Daoy (cell line): ENCODE measurements around the gene GRIK2. TPM values are rescaled to one million over a fixed set of nuclear protein-coding genes. Genes with fewer than 3 reads are reported as not detected.

Source experiments
- DNase-seq: peaks from one replicate; pipeline ENCODE4 v3.0.0-alpha.2; 2015; ENCODE audit warnings: low read depth
- total RNA-seq: library from RNA; depleted of rRNA; stranded (reverse); fragments of >200 nt; shearing (Covaris generic); gene quantifications from 2 replicates; pipeline ENCODE4 v1.2.3, GENCODE V29; 2014

The GRIK2 gene
- total RNA-seq, 1 experiment from 2014 or later: not detected

GRCh38 chr6:101454106-101454676 is 60.7 kb downstream of the GRIK2 start:
- DNase-seq: no peak

GRCh38 chr6:101458336-101458735 is 64.8 kb downstream of the GRIK2 start:
- DNase-seq: no peak

DNA sequence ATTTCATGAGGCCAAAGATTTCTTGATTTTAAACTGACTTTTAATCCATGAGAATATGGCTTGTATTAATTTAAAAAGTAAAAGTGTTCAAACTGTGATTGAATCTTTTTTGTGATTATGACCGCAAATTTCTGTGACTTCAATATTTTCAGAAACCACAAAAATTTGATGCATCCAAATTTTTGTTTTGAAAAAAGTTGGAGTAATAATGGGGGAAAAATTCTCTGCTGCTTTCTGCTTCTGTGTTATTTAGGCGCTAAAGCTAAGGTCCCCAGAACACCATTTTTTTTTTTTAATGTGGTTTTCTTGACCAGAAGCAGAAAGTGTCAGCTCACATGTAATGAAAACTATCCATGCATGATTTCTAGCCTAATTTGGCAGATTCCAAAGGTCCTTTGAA is 65.3 kb downstream of the GRIK2 start:
- no peak for DNase-seq

- no peak for DNase-seq
These were observed 69.1 kb downstream of the GRIK2 start for GRCh38 chr6:101462576-101462975.

DNA sequence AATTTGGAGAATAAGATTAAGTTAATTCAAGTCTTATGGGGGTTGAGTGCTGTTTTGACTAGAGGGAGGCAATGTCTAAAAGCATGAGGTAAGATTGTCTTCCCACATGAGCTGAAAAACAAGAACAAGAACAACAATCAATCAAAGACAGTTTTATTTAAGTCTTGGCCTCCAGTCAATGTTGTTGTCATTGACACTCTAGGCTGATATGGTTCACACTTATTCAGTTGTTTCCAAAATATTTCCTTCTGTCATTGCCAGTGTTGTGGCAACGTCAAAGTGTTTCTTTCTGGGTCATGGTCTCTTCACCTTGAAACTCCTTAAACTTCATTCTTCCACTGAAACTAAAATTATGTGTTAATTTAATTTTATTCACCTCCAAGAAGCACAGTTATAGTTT is 72.4 kb downstream of the GRIK2 start:
- no peak for DNase-seq

- DNase-seq: no peak
These were observed 83.9 kb downstream of the GRIK2 start for GRCh38 chr6:101477436-101477835.

DNA sequence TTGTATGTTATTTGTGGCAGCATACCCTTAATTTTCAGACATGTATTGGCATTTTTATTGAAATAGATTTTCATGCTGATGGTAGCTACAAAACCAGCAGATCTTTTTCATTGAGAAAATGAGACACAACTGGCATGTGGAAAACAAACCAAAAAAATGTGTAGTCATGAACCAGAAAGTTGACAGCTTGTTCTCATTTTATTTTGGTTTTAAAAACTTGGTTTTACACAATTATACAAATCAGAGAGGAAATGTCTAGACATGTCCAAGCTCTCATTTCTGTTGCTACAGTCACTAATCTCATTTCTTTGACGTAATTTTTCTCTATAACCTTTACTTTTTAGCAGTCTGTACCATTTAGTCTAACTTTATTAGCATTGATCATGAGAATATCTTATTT is 85.4 kb downstream of the GRIK2 start:
- no peak for DNase-seq

DNA sequence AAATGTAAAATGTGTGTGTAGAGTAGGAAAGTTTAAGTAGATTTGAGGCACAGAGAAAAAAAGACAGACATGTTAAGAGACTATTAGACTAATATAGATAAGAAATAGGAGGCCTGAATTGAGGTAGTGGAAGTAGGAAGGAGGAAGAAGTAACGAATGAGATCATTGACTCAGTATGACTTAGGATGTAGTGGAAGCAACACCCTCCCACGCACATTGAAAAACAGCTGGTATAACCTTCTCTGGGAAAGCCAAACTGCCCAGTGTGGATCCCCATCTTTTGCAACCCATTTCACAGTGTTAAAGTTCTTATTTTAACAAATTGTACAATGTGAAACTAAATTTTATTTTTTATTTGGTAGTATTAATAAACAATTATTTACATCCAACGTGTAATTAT is 89.1 kb downstream of the GRIK2 start:
- DNase-seq: no peak

GRCh38 chr6:101484781-101485180 is 91.3 kb downstream of the GRIK2 start:
- DNase-seq: no peak

GRCh38 chr6:101486124-101486523 is 92.6 kb downstream of the GRIK2 start:
- DNase-seq: no peak

- DNase-seq: no peak
These were observed 93.2 kb downstream of the GRIK2 start for GRCh38 chr6:101486726-101487125.

DNA sequence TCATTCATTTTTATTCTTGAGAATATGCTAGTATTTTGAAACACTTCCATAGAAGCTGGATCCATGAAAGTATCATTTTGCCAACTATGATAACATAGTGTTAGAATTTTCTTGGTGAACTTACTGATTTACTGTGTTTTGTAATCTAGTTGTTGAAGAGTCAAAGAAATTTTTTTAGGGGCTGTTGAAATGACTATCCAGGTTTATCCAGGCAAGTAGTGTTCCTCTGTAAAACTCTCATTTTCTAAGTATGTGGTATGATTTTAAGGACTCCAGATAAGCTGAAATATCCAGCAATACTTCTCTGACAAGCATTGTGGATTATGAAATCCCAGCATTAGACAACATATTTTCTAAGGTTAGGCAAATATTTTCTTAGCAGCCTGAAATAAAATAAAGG is 95.9 kb downstream of the GRIK2 start:
- no peak for DNase-seq

DNA sequence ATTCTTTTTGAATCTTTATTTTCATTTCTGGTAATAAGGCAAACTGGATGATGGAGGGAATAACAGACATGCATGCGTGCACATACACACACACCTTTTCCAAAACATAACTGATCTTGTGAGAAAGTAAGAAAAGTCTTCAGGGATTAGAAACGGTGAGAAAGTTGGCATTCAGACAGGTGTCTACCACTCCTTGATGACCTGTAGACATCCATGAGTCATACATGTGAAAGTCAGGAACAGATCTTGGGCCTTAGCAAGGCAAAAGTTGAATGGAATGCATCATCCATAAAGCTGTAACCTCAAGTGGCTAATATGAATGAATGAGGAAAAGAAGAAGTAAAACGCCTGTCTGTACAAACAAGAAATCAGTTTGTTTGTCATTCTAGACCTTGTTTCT is 97.3 kb downstream of the GRIK2 start:
- DNase-seq: no peak

GRCh38 chr6:101502818-101503217 is 109.3 kb downstream of the GRIK2 start:
- DNase-seq: no peak

- DNase-seq: no peak
These were observed 116.0 kb downstream of the GRIK2 start for GRCh38 chr6:101509536-101509935.

- DNase-seq: no peak
These were observed 119.7 kb downstream of the GRIK2 start for GRCh38 chr6:101513181-101513580.

DNA sequence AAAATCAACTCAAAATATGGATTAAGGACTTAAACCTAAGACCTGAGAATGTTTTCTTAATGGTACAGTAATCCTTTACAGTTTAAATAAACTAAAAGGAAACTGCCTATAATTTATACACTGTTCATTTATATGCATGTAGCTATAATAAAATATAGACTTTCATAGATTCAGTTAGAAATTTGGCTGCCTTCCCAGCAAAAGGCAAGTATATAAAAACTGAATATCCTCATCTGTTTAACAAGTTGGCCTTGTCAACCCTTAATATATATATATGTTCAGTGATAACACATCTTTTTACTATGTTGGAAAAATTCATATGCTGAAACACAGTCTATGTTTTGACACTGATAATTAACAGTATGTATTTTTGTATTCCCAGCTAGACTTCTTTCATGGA is 123.1 kb downstream of the GRIK2 start:
- DNase-seq: no peak

GRCh38 chr6:101517632-101518031 is 124.1 kb downstream of the GRIK2 start:
- DNase-seq: no peak

DNA sequence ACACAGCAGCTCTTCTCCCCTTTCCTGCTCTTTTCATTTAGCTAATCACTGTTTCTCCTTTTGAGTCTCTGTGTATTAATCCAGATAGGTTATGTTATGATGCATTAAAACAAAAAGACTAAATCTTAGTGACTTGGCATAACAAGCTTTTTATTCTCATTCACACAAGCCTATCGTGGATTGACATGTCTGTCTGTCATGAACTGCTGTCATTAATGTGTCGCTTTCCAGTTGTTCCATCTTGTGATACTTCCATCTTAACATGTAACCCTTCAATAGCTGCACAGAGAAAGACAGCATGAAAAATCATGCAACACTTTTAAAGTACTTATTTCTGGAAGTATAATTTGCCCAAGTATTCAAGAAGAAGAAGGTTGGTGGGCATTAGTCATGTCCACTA is 128.7 kb downstream of the GRIK2 start:
- DNase-seq: no peak

DNA sequence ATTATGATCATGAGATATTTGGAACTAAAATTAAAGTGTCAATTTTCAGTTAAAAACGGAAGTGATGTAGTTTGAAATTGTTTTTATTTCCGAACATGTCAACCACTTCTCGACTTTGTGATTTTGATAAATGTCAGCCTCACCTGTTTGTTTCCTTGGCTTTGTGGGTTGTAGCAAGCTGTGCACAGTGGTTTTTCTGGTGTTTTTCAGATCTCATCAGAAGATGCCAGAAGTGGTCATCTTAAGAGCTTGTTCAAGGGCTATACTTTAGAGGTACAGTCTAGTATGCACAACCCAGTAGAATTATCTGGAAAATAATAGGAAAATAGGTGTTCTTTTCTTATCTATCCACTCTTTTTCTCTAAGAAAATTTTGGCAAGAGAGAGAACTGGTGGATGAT is 134.0 kb downstream of the GRIK2 start:
- no peak for DNase-seq

GRCh38 chr6:101528801-101529200 is 135.3 kb downstream of the GRIK2 start:
- DNase-seq: no peak

DNA sequence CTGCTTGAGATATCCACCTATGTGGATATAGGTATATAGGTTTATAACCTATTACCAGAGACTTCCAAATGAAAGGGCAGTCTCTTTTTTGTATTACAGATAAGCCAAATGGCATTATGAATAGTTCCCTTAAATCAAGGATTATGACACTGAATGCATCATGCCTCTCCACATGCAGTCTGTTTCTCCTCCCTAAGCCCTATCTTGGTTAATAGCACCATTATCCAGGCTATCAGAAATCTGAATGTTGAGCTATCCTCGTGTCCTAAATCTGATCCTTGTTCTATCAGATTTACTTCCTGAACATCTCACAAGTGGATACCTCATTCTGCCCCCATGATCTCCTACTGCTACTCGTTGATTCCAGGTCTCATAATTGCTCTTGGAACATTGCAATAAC is 138.0 kb downstream of the GRIK2 start:
- DNase-seq: no peak

- no peak for DNase-seq
These were observed 140.9 kb downstream of the GRIK2 start for GRCh38 chr6:101534386-101534785.

DNA sequence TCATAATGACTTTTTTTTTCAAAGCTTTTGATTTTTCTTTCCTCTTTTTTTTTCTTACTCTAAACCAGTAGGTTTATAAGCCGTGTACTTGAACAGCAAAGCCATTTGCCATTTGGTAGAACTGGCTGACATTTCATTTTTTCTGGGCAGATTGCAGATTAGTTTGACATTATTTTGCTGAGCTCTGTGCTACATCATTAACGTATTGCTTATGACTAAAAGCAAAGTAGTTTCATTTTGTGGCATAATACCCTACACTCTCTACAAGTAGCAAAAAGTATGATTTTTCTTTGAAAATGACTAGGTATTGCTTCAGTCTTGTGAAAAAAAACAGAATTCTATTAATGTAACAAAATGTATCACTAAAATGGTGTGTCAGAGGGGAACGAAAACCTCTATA is 141.3 kb downstream of the GRIK2 start:
- no peak for DNase-seq
